Measurements from ENCODE around the gene PRKG1. TPM values are rescaled to one million over a fixed set of nuclear protein-coding genes. Genes with fewer than 3 reads are reported as not detected.

The PRKG1 gene
- total and polyA plus RNA-seq, 2 of the 8 experiments (the other 6 are each of a cell fraction or from before 2014, with no cell fraction given) = 4.2 to 15.2 TPM

- POLR2A ChIA-PET (ENCODE audit: partially characterized antibody) = interaction anchor here (1.0 to 2.5 kb wide), 4 partner anchors 7 to 325 kb away, joined by 3 to 7 read pairs (median 5); no protein-coding TSS in a partner anchor
- H2BK5ac ChIP-seq (ENCODE audit: low read depth, low read length) = 0 out of 2 replicates have a peak overlapping the region, but pooled peaks have one; percentile 80
- H2BK12ac ChIP-seq (ENCODE audit: low read depth, low read length) = no peak overlapping the region
- no peaks in the 10 kb centered on the region for H3K36me3 ChIP-seq (ENCODE audit: control insufficient read depth in 2 of 4, insufficient read depth in 4 of 4, low read length in 3 of 4)
- H3K79me2 ChIP-seq (ENCODE audit: control insufficient read depth in 1 of 2, insufficient read depth in 2 of 2, low read length in 2 of 2) = peaks cover 0 to 31% of the 10 kb centered on the region in 2 experiments; a peak in 2 of 4 replicates
- H3K4me2 ChIP-seq (ENCODE audit: insufficient read depth in 1 of 2, low read depth in 2 of 2, low read length in 2 of 2) = peak overlapping the region; percentile 93 to 95
- 0 out of 7 replicates have a peak, but pooled peaks cover 0 to 2% (median 0%) of the 10 kb centered on the region in 4 experiments for H3K27me3 ChIP-seq (replicated peaks in 1 of 4; ENCODE audit: control insufficient read depth in 3 of 4, extremely low read depth in 1 of 4, insufficient read depth in 3 of 4, low read length in 3 of 4)
- no peak overlapping the region for H4K5ac ChIP-seq (ENCODE audit: insufficient read length, low read depth, low read length)
- peak overlapping the region in 2 of 4 experiments; percentile 51 to 74; a peak in 4 of 7 replicates for H3K9ac ChIP-seq (replicated peaks in 1 of 4; ENCODE audit: extremely low read depth in 1 of 4, low read depth in 3 of 4, low read length in 3 of 4)
- no peak overlapping the region for H2BK120ac ChIP-seq (replicated peaks; ENCODE audit: low read depth, low read length)
- FAIRE-seq = no peak
- no peak overlapping the region; the same call in 1 of the 2 replicates for H2BK15ac ChIP-seq (ENCODE audit: low read length)
- no peak overlapping the region for H2BK20ac ChIP-seq (ENCODE audit: low read length)
- no peak for DNase-seq (ENCODE audit: low read depth in 1 of 2, low spot score in 2 of 2)
- H3K4ac ChIP-seq (replicated peaks; ENCODE audit: insufficient read length, low read depth, low read length) = no peak overlapping the region
- peak in 1 of 2 experiments; percentile 64; a peak in 2 of 4 replicates for TF ChIP-seq SIN3A (conservative IDR thresholded peaks at IDR 0.05 in 1 of 2, IDR thresholded peaks at IDR 0.05 in 1 of 2; ENCODE audit: low read depth in 1 of 2, low read length in 2 of 2)
- TF ChIP-seq JUN (IDR thresholded peaks at IDR 0.05; ENCODE audit: low read depth, low read length) = no peak
- TF ChIP-seq NRF1 (IDR thresholded peaks at IDR 0.05; ENCODE audit: low read depth, low read length) = no peak
- TF ChIP-seq KDM4A (IDR thresholded peaks at IDR 0.05; ENCODE audit: low read depth, low read length, severe bottlenecking) = no peak
- TF ChIP-seq POU5F1 (IDR thresholded peaks at IDR 0.05; ENCODE audit: low read depth, low read length) = no peak
- no peak for TF ChIP-seq ATF3 (IDR thresholded peaks at IDR 0.05; ENCODE audit: insufficient read depth, low read depth, low read length)
- no peak for TF ChIP-seq SRF (IDR thresholded peaks at IDR 0.05; ENCODE audit: low read depth, low read length)
- H3K4me3 ChIP-seq (ENCODE audit: extremely low read depth in 1 of 4, insufficient read depth in 2 of 4, low read depth in 3 of 4, low read length in 4 of 4) = peak overlapping the region; percentile 78 to 97 (median 90)
- H3K23ac ChIP-seq (ENCODE audit: insufficient read length) = no peak overlapping the region
- no peaks in the 10 kb centered on the region for H4K20me1 ChIP-seq (replicated peaks in 1 of 2; ENCODE audit: control insufficient read depth in 1 of 2, insufficient read depth in 2 of 2, low read length in 2 of 2)
- peaks cover 15% of the 10 kb centered on the region for H3K23me2 ChIP-seq (ENCODE audit: low read depth, low read length)
- no peak overlapping the region for H3K18ac ChIP-seq (ENCODE audit: extremely low read depth, low read length)
- no peak overlapping the region for H3K14ac ChIP-seq (ENCODE audit: insufficient read length)
- peak overlapping the region; percentile 96; the same call in 1 of the 2 replicates for H2AFZ ChIP-seq (ENCODE audit: low read length)
- H3K9me3 ChIP-seq (ENCODE audit: insufficient read depth in 2 of 2, low read depth in 1 of 2, low read length in 1 of 2) = no peaks in the 10 kb centered on the region
- H3K4me1 ChIP-seq (replicated peaks in 1 of 4; ENCODE audit: control insufficient read depth in 3 of 4, insufficient read depth in 4 of 4, low read length in 3 of 4) = peaks cover under 1 to 22% (median 11%) of the 10 kb centered on the region in 4 experiments; a peak in 5 of 7 replicates
- H3K27ac ChIP-seq (ENCODE audit: low read depth, low read length) = no peak overlapping the region
- H3K79me1 ChIP-seq (ENCODE audit: low read depth, low read length) = no peaks in the 10 kb centered on the region
- no peak overlapping the region for H4K91ac ChIP-seq (replicated peaks; ENCODE audit: insufficient read length, low read length)
- CTCF ChIA-PET (ENCODE audit: partially characterized antibody) = interaction anchor here (1.1 to 4.4 kb wide), 3 partner anchors 8 to 29 kb away, joined by 4 to 24 read pairs (median 9); no protein-coding TSS in a partner anchor
- no peak overlapping the region for H2AK5ac ChIP-seq (ENCODE audit: low read depth, low read length)
- WGBS, 2 experiments (ENCODE audit: extremely low coverage in 1 of 2, insufficient coverage in 1 of 2, insufficient read length in 1 of 2, insufficient replicate concordance in 2 of 2, low coverage in 1 of 2, low lambda C conversion rate in 2 of 2, missing lambda C conversion rate in 1 of 2) = 7% methylated on average over 18 of the region's 18 CpGs; no CpG with 5 or more reads in 1 of the 2 experiments
- no peak overlapping the region; the same call in 1 of the 2 replicates for H4K8ac ChIP-seq (ENCODE audit: extremely low read depth, insufficient read depth, low read length)
- H3K56ac ChIP-seq (replicated peaks; ENCODE audit: insufficient read length, low read depth, low read length) = peak overlapping the region; percentile 17
Observed at GRCh38 chr10:51075043-51075872, 971 bp downstream of the PRKG1 start.

Measured in H1 (cell line).